Measurements from ENCODE around the gene FBXO4. TPM values are rescaled to one million over a fixed set of nuclear protein-coding genes. Genes with fewer than 3 reads are reported as not detected.
"Not testable (repeated sequence)": the region's sequence is repeated elsewhere in the genome, so short reads cannot be mapped to it uniquely, and the experiment has no call there.

Gene FBXO4
- total RNA-seq, 1 donor from 2014 or later: 10.7 TPM

DNA sequence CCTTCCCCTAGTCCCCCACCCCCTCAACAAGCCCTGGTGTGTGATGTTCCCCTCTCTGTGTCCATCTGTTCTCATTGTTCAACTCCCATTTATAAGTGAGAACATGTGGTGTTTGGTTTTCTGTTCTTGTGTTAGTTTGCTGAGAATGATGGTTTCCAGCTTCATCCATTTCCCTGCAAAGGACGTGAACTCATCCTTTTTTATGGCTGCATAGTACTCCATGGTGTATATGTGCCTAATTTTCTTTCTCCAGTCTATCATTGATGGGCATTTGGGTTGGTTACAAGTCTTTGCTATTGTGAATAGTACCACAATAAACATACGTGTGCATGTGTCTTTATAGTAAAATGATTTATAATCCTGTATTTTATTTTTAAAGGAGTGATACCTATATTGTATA lies 57.8 kb downstream of the FBXO4 start:
- not testable (repeated sequence) for DNase-seq

DNA sequence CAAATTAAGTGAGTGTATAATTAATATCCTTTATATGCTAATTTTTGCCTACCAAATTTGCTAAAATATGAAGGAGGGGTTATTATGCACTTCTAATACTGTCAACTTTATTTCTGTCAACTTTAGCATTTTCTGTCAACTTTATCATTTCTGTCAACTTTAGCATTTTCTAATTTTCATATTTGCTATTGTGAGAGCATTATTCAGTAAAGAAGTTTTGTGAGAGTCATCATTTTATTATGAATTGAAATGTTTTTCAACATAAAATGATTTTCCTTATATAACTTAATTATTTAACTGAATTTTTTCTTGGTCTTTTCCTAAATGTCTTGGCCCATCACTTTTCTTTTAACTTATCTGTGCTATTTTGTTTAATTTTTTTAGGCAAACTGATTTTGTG lies 58.2 kb downstream of the FBXO4 start:
- DNase-seq: no peak

DNA sequence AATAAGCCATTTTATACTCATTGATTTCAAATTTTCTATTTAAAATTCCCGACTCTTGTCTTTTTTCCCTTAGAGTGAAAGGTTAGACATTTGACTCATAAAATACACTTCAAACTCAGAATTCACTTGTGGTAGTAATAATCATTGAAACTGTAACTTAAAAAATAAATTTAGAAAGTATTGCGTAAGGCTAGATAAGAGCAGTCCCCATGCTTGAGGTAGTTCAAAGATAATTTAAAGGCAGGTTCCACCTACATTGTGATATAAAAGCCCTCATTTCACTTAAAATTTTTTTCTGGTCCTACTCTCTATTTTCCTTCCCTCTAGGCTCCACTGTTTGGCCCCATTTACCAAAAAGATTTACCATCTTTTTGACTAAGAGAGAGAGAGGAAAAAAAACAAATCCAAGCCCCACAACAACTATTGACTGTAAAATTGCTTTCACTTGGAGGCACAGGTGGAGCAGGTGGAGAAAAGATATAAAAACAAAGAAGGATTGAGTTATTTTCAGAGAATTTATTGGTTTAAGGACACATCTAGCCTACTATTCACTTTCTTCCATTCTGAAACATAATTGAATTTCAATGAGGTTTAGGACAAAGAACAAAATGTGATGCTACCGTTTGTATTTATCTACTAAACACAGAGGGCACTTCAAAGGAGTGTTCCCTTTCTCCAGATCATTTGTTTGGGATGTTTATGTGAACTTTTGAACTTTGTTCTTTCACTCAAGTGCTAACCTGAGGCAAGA lies 61.0 kb downstream of the FBXO4 start:
- DNase-seq: no peak

Small RNA genes within 50 kb of the gene (small RNA-seq; reads per million reads assigned to genes)
- gene RF00019 (ENCODE audit: low replicate concordance): not detected

Other genes starting within 250 kb of the FBXO4 start
- 25.8 TPM for gene OXCT1, start 54.9 kb upstream of the FBXO4 start, total RNA-seq
- 17.5 TPM for gene RIMOC1, start 20.9 kb upstream of the FBXO4 start, total RNA-seq